ENCODE results near the gene NTNG1.

NTNG1 gene

GRCh38 chr1:107444302-107444701 lies 303.5 kb downstream of the NTNG1 start:
- H3K27me3 Mint-ChIP-seq = no peaks in the 10 kb centered on the region
- intact Hi-C loops (cut with micrococcal nuclease) = no loop called here
- H3K4me3 Mint-ChIP-seq = no peak overlapping the region
- H3K4me1 Mint-ChIP-seq (ENCODE audit: low read depth) = no peaks in the 10 kb centered on the region
- H3K9me3 Mint-ChIP-seq = no peaks in the 10 kb centered on the region
- H3K27ac Mint-ChIP-seq = no peak overlapping the region
- H3K36me3 Mint-ChIP-seq (ENCODE audit: low read depth) = no peaks in the 10 kb centered on the region

- no peak overlapping the region for H3K4me3 Mint-ChIP-seq
- no peaks in the 10 kb centered on the region for H3K9me3 Mint-ChIP-seq
- H3K4me1 Mint-ChIP-seq (ENCODE audit: low read depth) = peaks cover 8% of the 10 kb centered on the region
- no peaks in the 10 kb centered on the region for H3K27me3 Mint-ChIP-seq
- intact Hi-C loops (cut with micrococcal nuclease) = no loop called here
- no peak overlapping the region for H3K27ac Mint-ChIP-seq
- H3K36me3 Mint-ChIP-seq (ENCODE audit: low read depth) = no peaks in the 10 kb centered on the region
These were observed 308.5 kb downstream of the NTNG1 start for GRCh38 chr1:107449326-107449725.

- H3K4me3 Mint-ChIP-seq = no peak overlapping the region
- H3K9me3 Mint-ChIP-seq = no peaks in the 10 kb centered on the region
- no peaks in the 10 kb centered on the region for H3K36me3 Mint-ChIP-seq (ENCODE audit: low read depth)
- H3K4me1 Mint-ChIP-seq (ENCODE audit: low read depth) = peaks cover 8% of the 10 kb centered on the region
- no peaks in the 10 kb centered on the region for H3K27me3 Mint-ChIP-seq
- no peak overlapping the region for H3K27ac Mint-ChIP-seq
- intact Hi-C loops (cut with micrococcal nuclease) = no loop called here
These were observed 310.2 kb downstream of the NTNG1 start for GRCh38 chr1:107450899-107451664.

GRCh38 chr1:107451715-107452114 lies 310.9 kb downstream of the NTNG1 start:
- no peaks in the 10 kb centered on the region for H3K36me3 Mint-ChIP-seq (ENCODE audit: low read depth)
- no peaks in the 10 kb centered on the region for H3K9me3 Mint-ChIP-seq
- H3K4me3 Mint-ChIP-seq = no peak overlapping the region
- intact Hi-C loops (cut with micrococcal nuclease) = no loop called here
- H3K4me1 Mint-ChIP-seq (ENCODE audit: low read depth) = peaks cover 8% of the 10 kb centered on the region
- H3K27ac Mint-ChIP-seq = no peak overlapping the region
- no peaks in the 10 kb centered on the region for H3K27me3 Mint-ChIP-seq

GRCh38 chr1:107454791-107455190 lies 314.0 kb downstream of the NTNG1 start:
- H3K36me3 Mint-ChIP-seq (ENCODE audit: low read depth) = no peaks in the 10 kb centered on the region
- intact Hi-C loops (cut with micrococcal nuclease) = no loop called here
- no peaks in the 10 kb centered on the region for H3K9me3 Mint-ChIP-seq
- H3K4me3 Mint-ChIP-seq = no peak overlapping the region
- no peak overlapping the region for H3K27ac Mint-ChIP-seq
- H3K4me1 Mint-ChIP-seq (ENCODE audit: low read depth) = peaks cover 8% of the 10 kb centered on the region
- H3K27me3 Mint-ChIP-seq = peaks cover 1% of the 10 kb centered on the region

- Mint-ChIP-seq H3K36me3 (ENCODE audit: low read depth) (no peaks in the 10 kb centered on the region), H3K27ac (no peak overlapping the region), H3K4me3 (no peak overlapping the region), H3K9me3 (no peaks in the 10 kb centered on the region), H3K27me3 (peaks cover 1% of the 10 kb centered on the region), H3K4me1 (ENCODE audit: low read depth) (no peaks in the 10 kb centered on the region)
- intact Hi-C loops (cut with micrococcal nuclease) = no loop called here
These were observed 317.1 kb downstream of the NTNG1 start for GRCh38 chr1:107457989-107458388.

GRCh38 chr1:107459204-107459904 lies 318.5 kb downstream of the NTNG1 start:
- H3K27ac Mint-ChIP-seq = no peak overlapping the region
- intact Hi-C loops (cut with micrococcal nuclease) = no loop called here
- H3K9me3 Mint-ChIP-seq = no peaks in the 10 kb centered on the region
- no peaks in the 10 kb centered on the region for H3K4me1 Mint-ChIP-seq (ENCODE audit: low read depth)
- H3K36me3 Mint-ChIP-seq (ENCODE audit: low read depth) = no peaks in the 10 kb centered on the region
- no peak overlapping the region for H3K4me3 Mint-ChIP-seq
- H3K27me3 Mint-ChIP-seq = peaks cover 1% of the 10 kb centered on the region

- Mint-ChIP-seq H3K27me3 (peaks cover 1% of the 10 kb centered on the region), H3K27ac (no peak overlapping the region), H3K4me1 (ENCODE audit: low read depth) (no peaks in the 10 kb centered on the region), H3K4me3 (no peak overlapping the region), H3K9me3 (no peaks in the 10 kb centered on the region), H3K36me3 (ENCODE audit: low read depth) (no peaks in the 10 kb centered on the region)
- intact Hi-C loops (cut with micrococcal nuclease) = no loop called here
These were observed 319.2 kb downstream of the NTNG1 start for GRCh38 chr1:107460035-107460434.

- Mint-ChIP-seq H3K36me3 (ENCODE audit: low read depth) (no peaks in the 10 kb centered on the region), H3K27ac (no peak overlapping the region), H3K4me1 (ENCODE audit: low read depth) (no peaks in the 10 kb centered on the region), H3K9me3 (no peaks in the 10 kb centered on the region), H3K27me3 (peaks cover 1% of the 10 kb centered on the region), H3K4me3 (no peak overlapping the region)
- intact Hi-C loops (cut with micrococcal nuclease) = no loop called here
These were observed 324.0 kb downstream of the NTNG1 start for GRCh38 chr1:107464827-107465226.

- H3K27me3 Mint-ChIP-seq = peaks cover 1% of the 10 kb centered on the region
- intact Hi-C loops (cut with micrococcal nuclease) = no loop called here
- H3K27ac Mint-ChIP-seq = no peak overlapping the region
- H3K4me1 Mint-ChIP-seq (ENCODE audit: low read depth) = no peaks in the 10 kb centered on the region
- H3K9me3 Mint-ChIP-seq = no peaks in the 10 kb centered on the region
- H3K4me3 Mint-ChIP-seq = no peak overlapping the region
- no peaks in the 10 kb centered on the region for H3K36me3 Mint-ChIP-seq (ENCODE audit: low read depth)
These were observed 326.4 kb downstream of the NTNG1 start for GRCh38 chr1:107467286-107467685.

- H3K4me1 Mint-ChIP-seq (ENCODE audit: low read depth) = no peaks in the 10 kb centered on the region
- intact Hi-C loops (cut with micrococcal nuclease) = no loop called here
- no peak overlapping the region for H3K27ac Mint-ChIP-seq
- no peaks in the 10 kb centered on the region for H3K36me3 Mint-ChIP-seq (ENCODE audit: low read depth)
- H3K27me3 Mint-ChIP-seq = peaks cover 1% of the 10 kb centered on the region
- H3K4me3 Mint-ChIP-seq = no peak overlapping the region
- no peaks in the 10 kb centered on the region for H3K9me3 Mint-ChIP-seq
These were observed 327.0 kb downstream of the NTNG1 start for GRCh38 chr1:107467811-107468210.

- Mint-ChIP-seq H3K4me3 (no peak overlapping the region), H3K27ac (no peak overlapping the region), H3K9me3 (no peaks in the 10 kb centered on the region), H3K4me1 (ENCODE audit: low read depth) (no peaks in the 10 kb centered on the region), H3K27me3 (no peaks in the 10 kb centered on the region), H3K36me3 (ENCODE audit: low read depth) (no peaks in the 10 kb centered on the region)
- intact Hi-C loops (cut with micrococcal nuclease) = no loop called here
These were observed 332.2 kb downstream of the NTNG1 start for GRCh38 chr1:107473065-107473464.

GRCh38 chr1:107474877-107475612 lies 334.2 kb downstream of the NTNG1 start:
- Mint-ChIP-seq H3K27me3 (peaks cover 6% of the 10 kb centered on the region), H3K27ac (no peak overlapping the region), H3K9me3 (no peaks in the 10 kb centered on the region), H3K36me3 (ENCODE audit: low read depth) (no peaks in the 10 kb centered on the region), H3K4me3 (no peak overlapping the region), H3K4me1 (ENCODE audit: low read depth) (no peaks in the 10 kb centered on the region)
- intact Hi-C loops (cut with micrococcal nuclease) = no loop called here

- H3K36me3 Mint-ChIP-seq (ENCODE audit: low read depth) = no peaks in the 10 kb centered on the region
- H3K27me3 Mint-ChIP-seq = peaks cover 26% of the 10 kb centered on the region
- intact Hi-C loops (cut with micrococcal nuclease) = no loop called here
- no peaks in the 10 kb centered on the region for H3K9me3 Mint-ChIP-seq
- no peak overlapping the region for H3K27ac Mint-ChIP-seq
- peaks cover 5% of the 10 kb centered on the region for H3K4me1 Mint-ChIP-seq (ENCODE audit: low read depth)
- no peak overlapping the region for H3K4me3 Mint-ChIP-seq
These were observed 336.4 kb downstream of the NTNG1 start for GRCh38 chr1:107477233-107477632.

Measured in dendritic cell treated with granulocyte-macrophage colony-stimulating factor and Interleukin-4, amounts not matched to agents 40 ng/mL and 50 ng/mL, for 4 days (primary cell).